DOHH2 (cell line): ENCODE data around the gene DIP2B.
A peak's percentile ranks its signal among the peaks of the same experiment; 100 is the strongest.

ENCODE experiments used
- H3F3A ChIP-seq: fragments of 200-600 bp; sonication (generic), shearing (Covaris generic); 2 replicates; pipeline ENCODE4 v1.6.0; 2016; ENCODE audit warnings: antibody characterized with exemption, mild to moderate bottlenecking; ENCODE audit not compliant: control insufficient read depth, insufficient read depth
- H3K27ac ChIP-seq: fragments of 200-600 bp; sonication (generic); 2 replicates; pipeline ENCODE4 v1.5.1; 2014; ENCODE audit warnings: low read depth, mild to moderate bottlenecking, low read length, moderate library complexity
- H3K27me3 ChIP-seq: fragments of 200-600 bp; sonication (generic); 2 replicates; pipeline ENCODE4 v1.6.1; 2014; ENCODE audit warnings: mild to moderate bottlenecking, low read length, mixed read lengths; ENCODE audit not compliant: control insufficient read depth
- H3K36me3 ChIP-seq: fragments of 200-600 bp; sonication (generic); 2 replicates; pipeline ENCODE4 v1.6.1; 2014; ENCODE audit warnings: mild to moderate bottlenecking, low read length, moderate library complexity, mixed read lengths; ENCODE audit not compliant: control insufficient read depth
- H3K4me1 ChIP-seq: fragments of 200-600 bp; sonication (generic); 2 replicates; pipeline ENCODE4 v1.6.1; 2014; ENCODE audit warnings: mild to moderate bottlenecking, low read length, mixed read lengths; ENCODE audit not compliant: control insufficient read depth
- H3K4me2 ChIP-seq: fragments of 200-600 bp; sonication (generic); 2 replicates; pipeline ENCODE4 v1.6.0; 2014; ENCODE audit warnings: mild to moderate bottlenecking, low read length, moderate library complexity
- H3K4me3 ChIP-seq: fragments of 200-600 bp; sonication (generic); 2 replicates; pipeline ENCODE4 v1.5.1; 2014; ENCODE audit warnings: mild to moderate bottlenecking, low read length, mixed read lengths
- H3K79me2 ChIP-seq: fragments of 200-600 bp; sonication (generic); 2 replicates; pipeline ENCODE4 v1.6.1; 2014; ENCODE audit warnings: mild to moderate bottlenecking, low read length, mixed read lengths; ENCODE audit not compliant: control insufficient read depth
- H3K9me2 ChIP-seq: fragments of 200-600 bp; sonication (generic); replicated peaks from 2 replicates; pipeline ENCODE4 v1.6.1; 2014; ENCODE audit warnings: mild to moderate bottlenecking, low read length, mixed read lengths; ENCODE audit not compliant: control insufficient read depth
- H3K9me3 ChIP-seq: fragments of 200-600 bp; sonication (generic); 2 replicates; pipeline ENCODE4 v1.6.1; 2014; ENCODE audit warnings: antibody characterized with exemption, low read length, mixed read lengths; ENCODE audit not compliant: control insufficient read depth, insufficient read depth
- H4K20me1 ChIP-seq: fragments of 200-600 bp; sonication (generic); 2 replicates; pipeline ENCODE4 v1.6.0; 2014; ENCODE audit warnings: low read depth, mild to moderate bottlenecking, antibody characterized with exemption, low read length, moderate library complexity; ENCODE audit not compliant: control insufficient read depth, insufficient read depth
- EZH2phosphoT487 ChIP-seq: fragments of 200-600 bp; sonication (generic); IDR thresholded peaks from 2 replicates; pipeline ENCODE4 v1.6.1; 2017; ENCODE audit warnings: borderline replicate concordance, mild to moderate bottlenecking, antibody characterized with exemption, low read length, moderate library complexity, mixed read lengths
- TF ChIP-seq, protein P1 (sequence below): fragments of 200-600 bp; sonication (generic); IDR thresholded peaks from one replicate; pipeline ENCODE4 v1.5.1; 2014; ENCODE audit warnings: antibody characterized with exemption, mild to moderate bottlenecking, low read depth, low read length; ENCODE audit not compliant: poor library complexity, severe bottlenecking

DIP2B gene

DNA sequence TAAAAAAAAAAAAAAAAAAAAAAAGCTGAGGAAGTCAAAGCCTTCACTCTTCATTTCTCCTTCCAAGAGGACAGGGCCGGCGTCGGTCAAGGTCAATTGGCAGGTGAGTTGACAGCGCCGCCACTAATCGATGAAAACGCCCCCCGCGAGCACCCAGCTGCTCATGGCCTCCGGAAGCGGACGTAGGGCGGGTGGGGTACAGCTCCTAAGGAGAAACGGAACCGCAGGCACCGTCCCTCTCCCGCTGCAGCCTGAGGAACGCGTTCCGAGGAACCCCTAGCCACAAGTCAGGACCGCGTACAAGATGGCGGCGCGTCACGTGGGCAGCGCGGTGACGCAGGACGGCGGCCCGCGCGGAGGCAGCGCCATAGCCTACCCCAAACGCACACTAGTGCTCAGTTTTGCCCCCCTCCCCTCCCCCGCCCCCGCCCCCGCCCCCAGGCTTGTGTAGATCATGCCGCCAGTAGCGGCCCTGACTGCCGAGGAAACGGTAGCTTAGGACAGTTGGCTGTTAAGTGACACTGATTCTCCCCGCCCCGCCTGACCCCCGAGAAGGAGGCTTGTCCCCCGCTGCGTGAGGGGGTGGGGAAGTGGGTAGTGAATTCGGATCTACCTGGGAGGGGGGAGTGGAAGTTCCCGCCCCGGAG lies 259.0 kb downstream of the DIP2B start, which contains the start of gene ATF1:
ATF1 (plus strand) TSS at position 463 of the 647 bp plus-strand sequence. CDS start 16,045 bp downstream, outside the sequence.
- 0 out of 2 replicates have a peak, but pooled peaks cover 3% of the 10 kb centered on the region for H4K20me1 ChIP-seq
- H3K4me3 ChIP-seq: peak within 1 kb of the TSS; percentile 93
- peaks cover 61% of the 10 kb centered on the region for H3K79me2 ChIP-seq
- H3K9me2 ChIP-seq: no peaks in the 10 kb centered on the region
- peak within 1 kb of the TSS; percentile 86 for H3K4me2 ChIP-seq
- H3K36me3 ChIP-seq: no peaks in the 10 kb centered on the region; the same call in 1 of the 2 replicates
- H3K27me3 ChIP-seq: no peaks in the 10 kb centered on the region
- TF ChIP-seq, protein P1, sequence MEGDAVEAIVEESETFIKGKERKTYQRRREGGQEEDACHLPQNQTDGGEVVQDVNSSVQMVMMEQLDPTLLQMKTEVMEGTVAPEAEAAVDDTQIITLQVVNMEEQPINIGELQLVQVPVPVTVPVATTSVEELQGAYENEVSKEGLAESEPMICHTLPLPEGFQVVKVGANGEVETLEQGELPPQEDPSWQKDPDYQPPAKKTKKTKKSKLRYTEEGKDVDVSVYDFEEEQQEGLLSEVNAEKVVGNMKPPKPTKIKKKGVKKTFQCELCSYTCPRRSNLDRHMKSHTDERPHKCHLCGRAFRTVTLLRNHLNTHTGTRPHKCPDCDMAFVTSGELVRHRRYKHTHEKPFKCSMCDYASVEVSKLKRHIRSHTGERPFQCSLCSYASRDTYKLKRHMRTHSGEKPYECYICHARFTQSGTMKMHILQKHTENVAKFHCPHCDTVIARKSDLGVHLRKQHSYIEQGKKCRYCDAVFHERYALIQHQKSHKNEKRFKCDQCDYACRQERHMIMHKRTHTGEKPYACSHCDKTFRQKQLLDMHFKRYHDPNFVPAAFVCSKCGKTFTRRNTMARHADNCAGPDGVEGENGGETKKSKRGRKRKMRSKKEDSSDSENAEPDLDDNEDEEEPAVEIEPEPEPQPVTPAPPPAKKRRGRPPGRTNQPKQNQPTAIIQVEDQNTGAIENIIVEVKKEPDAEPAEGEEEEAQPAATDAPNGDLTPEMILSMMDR: no peak
- no peak for TF ChIP-seq EZH2phosphoT487
- peaks cover 39% of the 10 kb centered on the region for H3K4me1 ChIP-seq
- H3K9me3 ChIP-seq: no peaks in the 10 kb centered on the region
- peaks cover 19% of the 10 kb centered on the region; the same call in 1 of the 2 replicates for H3F3A ChIP-seq
- H3K27ac ChIP-seq: peak within 1 kb of the TSS; percentile 85

DNA sequence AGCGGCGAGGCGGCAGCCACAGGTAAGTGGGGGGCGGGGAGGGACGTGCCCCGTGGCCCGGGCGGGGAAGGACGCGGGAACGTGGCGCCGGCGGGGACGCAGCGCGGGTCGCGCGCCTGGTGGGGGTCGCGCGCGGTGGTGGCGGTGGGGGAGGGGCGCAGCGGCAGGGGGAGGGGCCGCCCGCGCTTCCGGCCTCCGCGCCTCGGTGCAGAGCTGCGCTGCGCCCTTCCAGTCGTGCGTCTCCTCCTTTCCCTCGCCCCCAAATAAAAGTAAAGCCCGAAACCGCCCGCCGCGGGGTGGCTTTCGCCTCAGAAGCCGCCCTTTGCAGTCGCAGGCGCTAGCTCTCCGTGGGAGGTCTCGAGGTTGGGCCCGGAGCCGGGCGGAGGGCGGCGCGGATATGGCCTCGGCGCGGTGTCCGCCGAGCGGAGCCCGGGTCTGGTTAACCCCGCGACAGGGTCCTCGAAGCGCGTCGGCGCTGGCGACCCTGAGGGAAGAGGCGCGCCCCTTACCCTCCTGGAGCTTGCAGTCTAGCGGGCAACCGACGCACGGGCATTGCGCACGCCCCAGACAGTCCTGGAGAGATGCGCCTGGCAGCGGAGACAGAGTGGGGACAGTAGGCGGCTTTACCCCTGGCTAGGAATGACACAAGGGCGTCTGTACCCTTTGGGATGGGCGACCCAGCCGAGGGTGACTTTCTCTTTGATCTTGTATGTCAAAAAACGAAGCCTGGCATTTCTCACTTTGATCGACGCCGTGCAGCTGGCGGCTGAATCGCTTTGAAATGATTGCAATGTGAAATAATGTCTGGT lies 259.7 kb downstream of the DIP2B start:
- peaks cover 19% of the 10 kb centered on the region; the same call in 1 of the 2 replicates for H3F3A ChIP-seq
- H3K4me3 ChIP-seq: peak overlapping the region; percentile 93
- no peaks in the 10 kb centered on the region for H3K9me2 ChIP-seq
- peak overlapping the region; percentile 83 for H3K4me2 ChIP-seq
- H3K79me2 ChIP-seq: peaks cover 67% of the 10 kb centered on the region
- peaks cover 39% of the 10 kb centered on the region for H3K4me1 ChIP-seq
- H3K36me3 ChIP-seq: no peaks in the 10 kb centered on the region; the same call in 1 of the 2 replicates
- 0 out of 2 replicates have a peak, but pooled peaks cover 3% of the 10 kb centered on the region for H4K20me1 ChIP-seq
- peak overlapping the region; percentile 85 for H3K27ac ChIP-seq
- H3K9me3 ChIP-seq: no peaks in the 10 kb centered on the region
- no peaks in the 10 kb centered on the region for H3K27me3 ChIP-seq
- no peak for TF ChIP-seq EZH2phosphoT487
- TF ChIP-seq, protein P1: no peak

DNA sequence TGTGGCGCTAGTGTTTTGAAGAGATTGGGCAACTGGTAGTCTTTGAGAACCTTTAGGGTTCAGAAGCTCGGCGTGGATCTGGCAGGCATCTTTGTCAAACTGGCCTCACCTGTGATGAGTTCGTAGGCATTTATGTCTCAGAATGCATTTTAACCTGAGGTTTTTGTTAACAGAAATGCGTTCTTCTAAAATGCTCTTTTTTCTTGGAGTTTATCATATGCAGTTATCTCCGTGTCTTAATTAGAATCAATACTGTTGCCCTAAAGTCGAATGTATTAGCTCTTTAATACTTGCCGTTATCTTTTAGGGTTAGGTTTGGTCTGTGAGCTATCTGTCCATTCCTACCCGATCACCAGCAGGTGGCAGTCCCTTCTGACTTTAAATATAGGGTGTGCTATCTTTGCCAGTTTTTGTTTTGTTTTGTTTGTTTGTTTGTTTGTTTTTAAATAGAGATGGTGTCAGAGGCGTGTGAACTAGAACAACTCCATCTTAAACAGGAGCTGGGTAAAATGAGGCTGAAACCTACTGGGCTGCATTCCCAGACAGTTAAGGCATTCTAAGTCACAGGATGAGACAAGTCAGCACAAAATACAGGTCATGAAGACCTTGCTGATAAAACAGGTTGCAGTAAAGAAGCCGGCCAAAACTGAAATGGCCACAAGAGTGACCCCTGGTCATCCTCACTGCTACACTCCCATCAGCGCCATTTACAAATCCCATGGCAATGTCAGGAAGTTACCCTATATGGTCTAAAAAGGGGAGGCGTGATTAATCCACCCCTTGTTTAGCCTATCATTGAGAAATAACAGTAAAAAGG lies 260.5 kb downstream of the DIP2B start:
- H3K9me2 ChIP-seq: no peaks in the 10 kb centered on the region
- H3K4me2 ChIP-seq: peak overlapping the region; percentile 83
- H3K4me3 ChIP-seq: peak overlapping the region; percentile 93

More for the DNA sequence above, 260.5 kb downstream of the DIP2B start:
- Histone ChIP-seq H3K36me3 (peaks cover 7% of the 10 kb centered on the region), H3K79me2 (peaks cover 71% of the 10 kb centered on the region), H3F3A (peaks cover 19% of the 10 kb centered on the region; the same call in 1 of the 2 replicates), H3K27ac (peak overlapping the region; percentile 85), H4K20me1 (0 out of 2 replicates have a peak, but pooled peaks cover 3% of the 10 kb centered on the region), H3K9me3 (no peaks in the 10 kb centered on the region), H3K4me1 (peaks cover 39% of the 10 kb centered on the region), H3K27me3 (no peaks in the 10 kb centered on the region)
- no peak for TF ChIP-seq EZH2phosphoT487
- TF ChIP-seq, protein P1: peak; percentile 82
